GM23338 (cell line): ENCODE measurements around the gene FAM181B. TPM values are rescaled to one million over a fixed set of nuclear protein-coding genes. Genes with fewer than 3 reads are reported as not detected.
A peak's percentile ranks its signal among the peaks of the same experiment; 100 is the strongest.

ENCODE experiments used
- ATAC-seq: fragments of 200-7000 bp; cut with Tn5 transposase; 3 replicates; pipeline ENCODE4 v1.9.1; 2020
- DNase-seq: peaks from one replicate; pipeline ENCODE4 v3.0.0-alpha.2; 2015; ENCODE audit warnings: low spot score
- H2AFZ ChIP-seq: fragments of 200-600 bp; sonication (generic); 2 replicates; pipeline ENCODE4 v1.8.0; 2016; ENCODE audit warnings: antibody characterized with exemption, mild to moderate bottlenecking, moderate library complexity
- H3F3A ChIP-seq: fragments of 200-600 bp; sonication (generic); replicated peaks from 2 replicates; pipeline ENCODE4 v1.8.0; 2017; ENCODE audit warnings: antibody characterized with exemption, mixed run types, low read depth
- H3K27ac ChIP-seq: fragments of 200-600 bp; sonication (generic); 2 replicates; pipeline ENCODE4 v1.6.1; 2016; ENCODE audit warnings: low read depth
- H3K27me3 ChIP-seq: fragments of 200-600 bp; sonication (generic); 2 replicates; pipeline ENCODE4 v1.8.0; 2016; ENCODE audit warnings: mild to moderate bottlenecking, mixed run types, moderate library complexity; ENCODE audit not compliant: insufficient read depth
- H3K36me3 ChIP-seq: fragments of 200-600 bp; sonication (generic); 2 replicates; pipeline ENCODE4 v1.8.0; 2016; ENCODE audit warnings: mild to moderate bottlenecking; ENCODE audit not compliant: insufficient read depth
- H3K4me1 ChIP-seq: fragments of 200-600 bp; sonication (generic); 2 replicates; pipeline ENCODE4 v1.8.0; 2016; ENCODE audit warnings: mild to moderate bottlenecking, moderate library complexity; ENCODE audit not compliant: insufficient read depth
- H3K4me2 ChIP-seq: fragments of 200-600 bp; sonication (generic); 2 replicates; pipeline ENCODE4 v1.7.1; 2017; ENCODE audit warnings: mixed run types
- H3K4me3 ChIP-seq: fragments of 200-600 bp; sonication (generic); 2 replicates; pipeline ENCODE4 v1.6.1; 2016; ENCODE audit warnings: mixed run types
- H3K79me2 ChIP-seq: fragments of 200-600 bp; sonication (generic); replicated peaks from 2 replicates; pipeline ENCODE4 v1.8.0; 2017; ENCODE audit warnings: mild to moderate bottlenecking; ENCODE audit not compliant: insufficient read depth
- H3K9me2 ChIP-seq: fragments of 200-600 bp; sonication (generic); 2 replicates; pipeline ENCODE4 v1.8.0; 2017; ENCODE audit not compliant: insufficient read depth
- H4K20me1 ChIP-seq: fragments of 200-600 bp; sonication (generic); replicated peaks from 2 replicates; pipeline ENCODE4 v1.8.0; 2017; ENCODE audit warnings: mild to moderate bottlenecking; ENCODE audit not compliant: insufficient read depth
- H3K27ac Mint-ChIP-seq: 2 replicates; pipeline ENCODE4 v1.8.0; 2020; ENCODE audit warnings: inconsistent platforms, mild to moderate bottlenecking, moderate library complexity, mixed read lengths
- H3K27me3 Mint-ChIP-seq: 3 replicates; pipeline ENCODE4 v1.8.0; 2022; ENCODE audit warnings: low read depth, mild to moderate bottlenecking, moderate library complexity, mixed read lengths, inconsistent platforms; ENCODE audit not compliant: insufficient read depth, poor library complexity
- H3K36me3 Mint-ChIP-seq: 3 replicates; pipeline ENCODE4 v1.8.0; 2021; ENCODE audit warnings: low read depth, mild to moderate bottlenecking, inconsistent platforms, moderate library complexity, mixed read lengths
- H3K4me1 Mint-ChIP-seq: 3 replicates; pipeline ENCODE4 v1.8.0; 2020; ENCODE audit warnings: mild to moderate bottlenecking, inconsistent platforms, mixed read lengths
- H3K4me3 Mint-ChIP-seq: 3 replicates; pipeline ENCODE4 v1.8.0; 2021; ENCODE audit warnings: moderate library complexity, mild to moderate bottlenecking, inconsistent platforms, mixed read lengths
- H3K9me3 Mint-ChIP-seq: 3 replicates; pipeline ENCODE4 v1.8.0; 2020; ENCODE audit warnings: moderate library complexity, mild to moderate bottlenecking, inconsistent platforms, mixed read lengths
- CTCF ChIP-seq, 2 experiments: fragments of 200-600 bp in 1 of 2; sonication (generic) in 1 of 2; conservative IDR thresholded peaks; 2 replicates each; pipeline versions ENCODE4 v1.5.1 to v1.6.1; 2016 to 2017; ENCODE audit warnings: antibody characterized with exemption in 2 of 2, low read depth in 2 of 2, mild to moderate bottlenecking in 2 of 2, moderate library complexity in 1 of 2
- EZH2 ChIP-seq: fragments of 200-600 bp; sonication (generic); IDR thresholded peaks from one replicate; pipeline ENCODE4 v1.8.0; 2017; ENCODE audit warnings: antibody characterized with exemption, mild to moderate bottlenecking, low read depth; ENCODE audit not compliant: unreplicated experiment
- ZNF462 ChIP-seq: fragments of 250-450 bp; sonication (Bioruptor Pico); IDR thresholded peaks from 2 replicates; pipeline ENCODE4 v1.5.0; 2020; ENCODE audit warnings: mild to moderate bottlenecking, moderate library complexity
- polyA plus RNA-seq: library from polyadenylated mRNA; unstranded; fragments of >200 nt; fragmentation: Nextera tagmentation; extraction: Ambion mirVana; gene quantifications from 2 replicates; pipeline ENCODE4 v1.2.1, GENCODE V29; 2016
- total RNA-seq: library from RNA; depleted of rRNA; stranded (reverse); fragments of >200 nt; shearing (Covaris generic); gene quantifications from 2 replicates; pipeline ENCODE4 v1.2.3, GENCODE V29; 2014

Gene FAM181B
- total and polyA plus RNA-seq, 2 experiments from 2014 or later, result 0.36 to 0.87 TPM

DNA sequence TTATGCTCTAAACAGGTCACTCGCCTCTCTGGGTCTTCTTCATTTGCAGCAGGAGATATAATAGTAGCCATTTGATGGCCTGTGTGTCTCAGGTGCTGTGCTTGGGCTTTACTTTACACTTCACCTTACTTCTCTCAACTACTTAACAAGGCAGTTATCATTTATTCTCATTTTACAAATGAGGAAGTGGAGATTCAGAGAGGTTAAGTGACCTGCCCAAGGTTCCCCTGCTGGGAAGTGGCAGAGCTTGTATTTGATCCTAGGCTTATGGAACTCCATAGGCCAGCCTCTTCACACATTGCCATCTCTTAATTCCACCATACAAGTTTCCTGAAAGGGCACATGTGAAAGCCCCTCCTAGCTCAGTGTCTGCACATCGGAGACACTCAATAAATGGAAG is 30.4 kb downstream of the FAM181B start (continued):
- no peak for TF ChIP-seq ZNF462

DNA sequence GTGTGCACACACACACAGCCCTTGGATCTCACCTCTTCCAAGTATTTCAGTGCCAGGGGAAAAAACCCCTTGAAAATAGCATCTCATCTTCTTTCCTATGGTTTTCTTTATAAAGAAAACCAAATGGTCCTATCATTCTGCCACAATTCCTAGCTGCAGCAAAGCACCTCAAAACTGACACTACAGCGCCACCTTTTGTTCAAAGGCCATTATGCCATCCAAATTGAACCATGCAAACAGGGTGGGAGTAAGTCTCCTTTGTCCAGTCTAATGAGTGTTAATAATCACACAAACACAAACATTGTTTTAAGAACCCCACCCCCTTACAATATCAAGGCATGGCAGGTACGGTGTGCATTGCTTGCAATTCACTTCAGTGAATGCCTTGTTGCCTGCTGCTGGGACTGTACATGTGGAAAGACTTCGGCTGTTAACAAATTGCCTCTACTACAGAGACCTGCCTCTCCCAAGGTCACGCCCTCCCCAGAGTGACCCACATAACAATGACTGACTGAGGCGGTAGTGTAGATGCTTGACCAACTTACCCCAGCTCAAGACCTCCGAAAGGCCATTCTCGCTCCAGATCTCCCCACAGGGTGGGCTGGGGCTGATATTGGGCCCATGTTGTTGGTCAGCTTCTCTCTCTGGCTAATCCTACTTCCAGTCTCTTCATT is 31.7 kb downstream of the FAM181B start:
- no peak overlapping the region for H3K27ac Mint-ChIP-seq
- H2AFZ ChIP-seq, result peak overlapping the region; percentile 14; the same call in 1 of the 2 replicates
- no peaks in the 10 kb centered on the region for H3K36me3 Mint-ChIP-seq
- no peaks in the 10 kb centered on the region for H3K4me1 Mint-ChIP-seq
- no peak overlapping the region for H3K4me2 ChIP-seq
- H3K9me2 ChIP-seq, result no peaks in the 10 kb centered on the region
- H3K27me3 ChIP-seq, result no peaks in the 10 kb centered on the region
- H3K4me3 ChIP-seq, result no peak overlapping the region
- H3K79me2 ChIP-seq, result no peaks in the 10 kb centered on the region
- H3K27me3 Mint-ChIP-seq, result peaks cover 2% of the 10 kb centered on the region
- H3F3A ChIP-seq, result no peaks in the 10 kb centered on the region
- TF ChIP-seq CTCF (conservative IDR thresholded peaks at IDR 0.05; ENCODE audit: low read depth in 2 of 2) (peak; percentile 91 to 92), EZH2 (no peak)
- DNase-seq (peak; percentile 78), ATAC-seq (peak; percentile 88)
- no peaks in the 10 kb centered on the region for H3K36me3 ChIP-seq
- no peaks in the 10 kb centered on the region for H3K4me1 ChIP-seq
- no peak overlapping the region for H3K27ac ChIP-seq
- H3K9me3 Mint-ChIP-seq, result no peaks in the 10 kb centered on the region
- no peak overlapping the region for H3K4me3 Mint-ChIP-seq
- no peaks in the 10 kb centered on the region for H4K20me1 ChIP-seq
